Placental pericyte (primary cell): ENCODE data around the gene FSIP2. TPM values are rescaled to one million over a fixed set of nuclear protein-coding genes. Genes with fewer than 3 reads are reported as not detected.

Source experiments
- total RNA-seq: library from RNA; depleted of rRNA; stranded (reverse); fragments of >200 nt; gene quantifications from 2 replicates; pipeline ENCODE4 v1.2.3, GENCODE V29; 2012

The FSIP2 gene, protein sequence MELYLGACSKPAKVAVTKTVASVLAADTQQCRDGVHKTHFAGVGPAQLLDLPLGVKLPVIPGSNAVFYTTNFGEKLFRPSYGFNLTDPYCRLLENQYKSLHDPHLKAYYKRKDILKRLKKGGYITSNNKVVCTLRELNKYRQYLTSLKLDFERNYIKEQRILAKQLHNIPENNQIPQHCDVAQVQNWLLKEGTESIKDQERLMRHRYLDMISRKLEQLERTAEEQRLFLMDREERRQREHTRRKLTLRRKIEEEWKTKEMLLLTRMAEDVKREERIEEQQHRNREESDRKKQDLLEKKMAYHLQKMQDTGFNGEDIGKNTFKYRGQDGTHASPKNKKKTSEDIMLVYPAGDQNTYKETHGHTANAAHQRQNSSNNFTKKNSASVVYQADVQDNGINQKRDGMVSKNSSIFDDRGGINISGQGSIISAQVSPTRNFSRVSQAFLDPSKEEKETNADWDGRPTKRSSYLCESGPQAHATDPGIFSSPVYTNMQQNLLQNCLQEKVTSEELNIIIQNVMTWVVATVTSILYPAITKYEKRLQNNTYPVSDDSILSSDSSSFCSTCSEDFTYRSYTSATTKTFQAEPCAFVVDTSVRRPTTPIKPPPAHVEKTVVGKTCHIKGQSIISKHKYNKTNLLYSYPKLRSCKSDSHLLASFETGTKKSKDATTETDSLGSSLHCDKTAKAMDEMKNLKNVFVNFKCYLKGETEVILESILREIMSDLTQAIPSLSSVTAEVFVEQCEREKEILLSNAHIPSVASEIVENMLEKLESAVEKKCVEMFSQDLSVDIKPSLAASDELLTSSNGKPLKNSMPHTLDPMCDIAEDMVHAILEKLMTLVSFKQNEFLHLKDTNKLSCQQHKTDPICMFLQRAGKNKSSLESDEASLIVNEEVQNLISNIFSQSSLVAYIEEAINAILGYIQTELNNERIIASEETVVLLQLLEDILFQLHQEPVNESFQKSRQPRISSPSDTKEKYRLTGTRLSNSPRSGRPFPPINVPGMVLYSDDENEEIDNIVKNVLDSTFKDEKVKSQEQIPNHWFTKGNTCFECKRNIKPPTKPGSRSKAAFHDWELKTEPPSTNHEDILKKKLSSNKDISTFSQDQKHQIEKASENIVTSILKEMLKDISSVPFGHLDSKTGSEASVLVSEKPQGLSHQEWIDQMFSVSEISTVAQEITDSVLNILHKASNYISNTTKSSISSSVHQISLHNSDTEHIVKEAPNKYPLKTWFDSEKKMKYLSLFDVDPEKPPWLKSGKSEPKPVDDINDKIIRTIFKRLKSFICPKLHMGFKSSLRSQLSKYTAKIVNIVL (N-terminal part only)
- total RNA-seq, result 0.22 and 0.43 TPM in 2 replicates

DNA sequence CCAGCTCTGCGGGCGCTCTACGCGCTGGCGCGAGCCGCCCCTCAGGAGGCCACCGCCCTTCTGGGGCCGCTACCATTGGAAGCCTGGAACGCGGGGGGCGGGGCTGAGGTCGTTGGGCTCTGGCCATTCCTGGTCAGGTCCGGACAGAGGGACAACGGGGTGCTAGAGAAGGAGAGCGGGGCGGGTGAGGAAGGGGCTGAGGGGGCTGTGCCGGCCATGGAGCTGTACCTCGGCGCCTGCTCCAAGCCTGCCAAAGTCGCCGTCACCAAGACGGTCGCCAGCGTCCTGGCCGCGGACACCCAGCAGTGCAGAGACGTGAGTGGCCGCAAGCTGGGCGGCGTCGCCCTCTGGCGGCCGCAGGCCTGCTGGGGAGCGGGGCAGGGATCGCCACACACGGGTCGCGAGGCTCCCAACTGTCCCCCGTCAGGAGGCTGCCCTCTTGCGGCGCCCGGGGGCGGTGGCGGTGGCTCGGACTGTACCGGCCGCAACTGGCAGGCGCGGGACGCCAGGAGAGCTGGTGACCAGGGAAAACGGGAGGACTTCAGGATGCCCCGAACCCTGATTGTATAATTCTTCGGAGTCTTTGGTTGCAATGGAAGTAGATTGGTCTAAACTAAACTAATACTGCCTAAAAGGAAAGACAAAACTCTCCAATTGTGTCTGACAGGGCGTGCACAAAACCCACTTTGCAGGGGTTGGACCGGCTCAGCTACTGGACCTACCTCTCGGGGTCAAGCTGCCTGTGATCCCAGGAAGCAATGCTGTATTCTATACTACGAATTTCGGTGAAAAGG lies at the start of gene FSIP2:
FSIP2 (plus strand) TSS at position 126 of the 794 bp plus-strand sequence; CDS start at position 217, 91 bp downstream.

